ENCODE data around the gene MYO7B.

DNA sequence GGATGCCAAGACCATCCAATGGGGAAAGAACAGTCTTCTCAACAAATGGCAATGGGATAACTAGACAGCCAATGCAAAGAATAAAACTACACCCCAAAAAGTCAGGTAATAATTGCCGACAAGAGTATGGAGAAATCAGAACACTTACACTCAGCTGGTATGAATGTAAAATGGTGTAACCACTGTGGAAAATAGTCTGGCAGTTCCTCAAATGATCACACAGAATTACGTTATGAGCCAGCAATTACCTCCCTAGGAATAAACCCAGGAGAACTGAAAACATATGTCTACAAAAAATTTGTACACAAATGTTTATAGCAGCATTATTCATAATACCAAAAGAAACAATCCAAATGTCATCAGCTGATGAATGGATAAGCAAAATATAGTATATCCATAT is 18.0 kb upstream of the MYO7B start:
- TF ChIP-seq, protein P1, sequence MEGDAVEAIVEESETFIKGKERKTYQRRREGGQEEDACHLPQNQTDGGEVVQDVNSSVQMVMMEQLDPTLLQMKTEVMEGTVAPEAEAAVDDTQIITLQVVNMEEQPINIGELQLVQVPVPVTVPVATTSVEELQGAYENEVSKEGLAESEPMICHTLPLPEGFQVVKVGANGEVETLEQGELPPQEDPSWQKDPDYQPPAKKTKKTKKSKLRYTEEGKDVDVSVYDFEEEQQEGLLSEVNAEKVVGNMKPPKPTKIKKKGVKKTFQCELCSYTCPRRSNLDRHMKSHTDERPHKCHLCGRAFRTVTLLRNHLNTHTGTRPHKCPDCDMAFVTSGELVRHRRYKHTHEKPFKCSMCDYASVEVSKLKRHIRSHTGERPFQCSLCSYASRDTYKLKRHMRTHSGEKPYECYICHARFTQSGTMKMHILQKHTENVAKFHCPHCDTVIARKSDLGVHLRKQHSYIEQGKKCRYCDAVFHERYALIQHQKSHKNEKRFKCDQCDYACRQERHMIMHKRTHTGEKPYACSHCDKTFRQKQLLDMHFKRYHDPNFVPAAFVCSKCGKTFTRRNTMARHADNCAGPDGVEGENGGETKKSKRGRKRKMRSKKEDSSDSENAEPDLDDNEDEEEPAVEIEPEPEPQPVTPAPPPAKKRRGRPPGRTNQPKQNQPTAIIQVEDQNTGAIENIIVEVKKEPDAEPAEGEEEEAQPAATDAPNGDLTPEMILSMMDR (IDR thresholded peaks at IDR 0.05), result no peak
- no peak for TF ChIP-seq EZH2 (IDR thresholded peaks at IDR 0.05; ENCODE audit: borderline replicate concordance, insufficient read depth, low read depth, low read length, poor library complexity, severe bottlenecking)

Data from B cell (primary cell).